Hepatocyte (in vitro differentiated cells): ENCODE measurements around the gene NUBPL.

Experiments used
- EZH2 ChIP-seq: fragments of 200-600 bp; sonication (generic); IDR thresholded peaks from 2 replicates; pipeline ENCODE4 v1.6.1; 2016; ENCODE audit warnings: antibody characterized with exemption, mild to moderate bottlenecking, borderline replicate concordance
- EZH2phosphoT487 ChIP-seq: fragments of 200-600 bp; sonication (generic); IDR thresholded peaks from one replicate; pipeline ENCODE4 v1.6.1; 2018; ENCODE audit warnings: antibody characterized with exemption, mild to moderate bottlenecking, low read depth, moderate library complexity; ENCODE audit not compliant: unreplicated experiment, severe bottlenecking
- TF ChIP-seq, protein P1 (sequence below): fragments of 200-600 bp; sonication (generic); IDR thresholded peaks from 2 replicates; pipeline ENCODE4 v1.5.1; 2016; ENCODE audit warnings: antibody characterized with exemption, mild to moderate bottlenecking; ENCODE audit not compliant: poor library complexity

DNA sequence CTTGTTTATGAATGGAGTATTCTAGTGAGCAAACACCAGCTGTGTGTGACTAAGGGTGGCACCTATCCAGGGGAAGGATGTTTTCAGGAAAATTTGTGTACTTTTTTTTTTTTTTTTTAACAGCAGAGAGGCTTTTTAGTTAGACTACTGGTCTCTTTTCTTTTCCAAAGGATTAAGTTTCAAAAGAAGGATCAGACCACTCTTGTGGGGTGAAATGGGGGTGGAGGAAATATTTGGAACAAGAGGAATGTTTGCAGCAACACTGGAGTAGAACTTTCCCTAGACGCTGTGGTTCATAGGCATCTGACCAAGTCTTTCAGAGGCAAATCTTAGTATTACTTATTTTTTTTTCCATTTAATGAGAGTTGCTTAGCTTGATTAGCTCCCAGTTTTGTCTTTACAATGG is 21.1 kb downstream of the NUBPL start:
- TF ChIP-seq, protein P1, sequence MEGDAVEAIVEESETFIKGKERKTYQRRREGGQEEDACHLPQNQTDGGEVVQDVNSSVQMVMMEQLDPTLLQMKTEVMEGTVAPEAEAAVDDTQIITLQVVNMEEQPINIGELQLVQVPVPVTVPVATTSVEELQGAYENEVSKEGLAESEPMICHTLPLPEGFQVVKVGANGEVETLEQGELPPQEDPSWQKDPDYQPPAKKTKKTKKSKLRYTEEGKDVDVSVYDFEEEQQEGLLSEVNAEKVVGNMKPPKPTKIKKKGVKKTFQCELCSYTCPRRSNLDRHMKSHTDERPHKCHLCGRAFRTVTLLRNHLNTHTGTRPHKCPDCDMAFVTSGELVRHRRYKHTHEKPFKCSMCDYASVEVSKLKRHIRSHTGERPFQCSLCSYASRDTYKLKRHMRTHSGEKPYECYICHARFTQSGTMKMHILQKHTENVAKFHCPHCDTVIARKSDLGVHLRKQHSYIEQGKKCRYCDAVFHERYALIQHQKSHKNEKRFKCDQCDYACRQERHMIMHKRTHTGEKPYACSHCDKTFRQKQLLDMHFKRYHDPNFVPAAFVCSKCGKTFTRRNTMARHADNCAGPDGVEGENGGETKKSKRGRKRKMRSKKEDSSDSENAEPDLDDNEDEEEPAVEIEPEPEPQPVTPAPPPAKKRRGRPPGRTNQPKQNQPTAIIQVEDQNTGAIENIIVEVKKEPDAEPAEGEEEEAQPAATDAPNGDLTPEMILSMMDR, result no peak
- TF ChIP-seq EZH2 (no peak), EZH2phosphoT487 (no peak)
